ENCODE measurements around the gene ARHGEF39. TPM values are rescaled to one million over a fixed set of nuclear protein-coding genes. Genes with fewer than 3 reads are reported as not detected.

The ARHGEF39 gene
- total and polyA plus RNA-seq, 7 donors, result 0.07 to 0.79 (median 0.20) TPM; not detected in 1

GRCh38 chr9:35690614-35691333 lies 25.8 kb upstream of the ARHGEF39 start:
- Histone ChIP-seq H3K36me3 (ENCODE audit: insufficient read depth in 1 of 2, low read depth in 1 of 2) (peaks cover 0 to 21% of the 10 kb centered on the region in 2 donors), H3K27me3 (ENCODE audit: insufficient read depth in 3 of 3, low read length in 2 of 3) (no peaks in the 10 kb centered on the region), H3K9me3 (no peaks in the 10 kb centered on the region), H3K4me1 (peaks cover 19% of the 10 kb centered on the region), H3K27ac (peak overlapping the region; percentile 100), H3K4me3 (peak overlapping the region; percentile 100)
- intact Hi-C loops (cut with DNase I), result loop anchor here (2.0 to 10.0 kb wide), 3 partner anchors 38 to 206 kb away; partner anchors contain the start of gene TESK1 (in 1 of the 2)
- TF ChIP-seq, protein P1, sequence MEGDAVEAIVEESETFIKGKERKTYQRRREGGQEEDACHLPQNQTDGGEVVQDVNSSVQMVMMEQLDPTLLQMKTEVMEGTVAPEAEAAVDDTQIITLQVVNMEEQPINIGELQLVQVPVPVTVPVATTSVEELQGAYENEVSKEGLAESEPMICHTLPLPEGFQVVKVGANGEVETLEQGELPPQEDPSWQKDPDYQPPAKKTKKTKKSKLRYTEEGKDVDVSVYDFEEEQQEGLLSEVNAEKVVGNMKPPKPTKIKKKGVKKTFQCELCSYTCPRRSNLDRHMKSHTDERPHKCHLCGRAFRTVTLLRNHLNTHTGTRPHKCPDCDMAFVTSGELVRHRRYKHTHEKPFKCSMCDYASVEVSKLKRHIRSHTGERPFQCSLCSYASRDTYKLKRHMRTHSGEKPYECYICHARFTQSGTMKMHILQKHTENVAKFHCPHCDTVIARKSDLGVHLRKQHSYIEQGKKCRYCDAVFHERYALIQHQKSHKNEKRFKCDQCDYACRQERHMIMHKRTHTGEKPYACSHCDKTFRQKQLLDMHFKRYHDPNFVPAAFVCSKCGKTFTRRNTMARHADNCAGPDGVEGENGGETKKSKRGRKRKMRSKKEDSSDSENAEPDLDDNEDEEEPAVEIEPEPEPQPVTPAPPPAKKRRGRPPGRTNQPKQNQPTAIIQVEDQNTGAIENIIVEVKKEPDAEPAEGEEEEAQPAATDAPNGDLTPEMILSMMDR (IDR thresholded peaks at IDR 0.05), result no peak
- ATAC-seq, result peak; percentile 34 to 60 (median 44)
- 1% methylated on average over 37 to 61 of the region's 61 CpGs for WGBS, 3 donors
- DNase-seq, result peak; percentile 86 to 90

- Histone ChIP-seq H3K4me1 (peaks cover 22% of the 10 kb centered on the region), H3K27me3 (ENCODE audit: insufficient read depth in 3 of 3, low read length in 2 of 3) (no peaks in the 10 kb centered on the region), H3K36me3 (ENCODE audit: insufficient read depth in 1 of 2, low read depth in 1 of 2) (peaks cover 0 to 23% of the 10 kb centered on the region in 2 donors), H3K9me3 (no peaks in the 10 kb centered on the region), H3K27ac (peak overlapping the region; percentile 100), H3K4me3 (peak overlapping the region; percentile 100)
- ATAC-seq (no peak), DNase-seq (no peak)
- WGBS, 3 donors, result 0 to 1% (median 1%) methylated on average over 19 to 21 of the region's 21 CpGs
- intact Hi-C loops (cut with DNase I), result loop anchor here (2.0 to 10.0 kb wide), 3 partner anchors 39 to 205 kb away; partner anchors contain the start of gene TESK1 (in 1 of the 2)
- TF ChIP-seq, protein P1 (IDR thresholded peaks at IDR 0.05), result no peak
These were observed 25.3 kb upstream of the ARHGEF39 start for GRCh38 chr9:35690294-35690613.

GRCh38 chr9:35689542-35690293 lies 24.7 kb upstream of the ARHGEF39 start, which contains the start of gene TPM2:
Gene TPM2 (minus strand): TSS chr9:35689925. CDS start chr9:35689817, 108 bp downstream.
- ATAC-seq (peak; percentile 64 to 73 (median 69)), DNase-seq (peak; percentile 71 to 90)
- H3K27ac ChIP-seq, result peak within 1 kb of the TSS; percentile 100
- TF ChIP-seq, protein P1 (IDR thresholded peaks at IDR 0.05), result no peak
- no peaks in the 10 kb centered on the region for H3K27me3 ChIP-seq (ENCODE audit: insufficient read depth in 3 of 3, low read length in 2 of 3)
- H3K4me3 ChIP-seq, result peak within 1 kb of the TSS; percentile 100
- H3K36me3 ChIP-seq (ENCODE audit: insufficient read depth in 1 of 2, low read depth in 1 of 2), result peaks cover 0 to 28% of the 10 kb centered on the region in 2 donors
- intact Hi-C loops (cut with DNase I), result loop anchor here (2.0 to 10.0 kb wide), 3 partner anchors 39 to 205 kb away; partner anchors contain the start of gene TESK1 (in 1 of the 2)
- no peaks in the 10 kb centered on the region for H3K9me3 ChIP-seq
- WGBS, 3 donors, result 6 to 9% (median 7%) methylated on average over 39 to 61 of the region's 61 CpGs
- peaks cover 24% of the 10 kb centered on the region for H3K4me1 ChIP-seq

- Histone ChIP-seq H3K27ac (peak overlapping the region; percentile 100), H3K36me3 (ENCODE audit: insufficient read depth in 1 of 2, low read depth in 1 of 2) (peaks cover 0 to 37% of the 10 kb centered on the region in 2 donors), H3K9me3 (no peaks in the 10 kb centered on the region), H3K4me1 (peaks cover 29% of the 10 kb centered on the region), H3K4me3 (peak overlapping the region; percentile 100), H3K27me3 (ENCODE audit: insufficient read depth in 3 of 3, low read length in 2 of 3) (no peaks in the 10 kb centered on the region)
- peak in 1 of 2 donors; percentile 66 for DNase-seq
- intact Hi-C loops (cut with DNase I), result no loop called here
- TF ChIP-seq, protein P1 (IDR thresholded peaks at IDR 0.05), result no peak
- 19 to 31% (median 22%) methylated on average over 12 of the region's 12 CpGs for WGBS, 3 donors
- peak; percentile 15 to 48 (median 26) for ATAC-seq
These were observed 23.9 kb upstream of the ARHGEF39 start for GRCh38 chr9:35688558-35689541.

All from psoas muscle (tissue), 8 donors.